GM10847 (cell line): ENCODE data around the gene P3H4.

ENCODE experiments used
- POLR2A ChIP-seq: IDR thresholded peaks from 2 replicates; pipeline ENCODE4 v1.6.1; 2011; ENCODE audit not compliant: insufficient read length; ENCODE audit errors: extremely low read depth

The P3H4 gene

DNA sequence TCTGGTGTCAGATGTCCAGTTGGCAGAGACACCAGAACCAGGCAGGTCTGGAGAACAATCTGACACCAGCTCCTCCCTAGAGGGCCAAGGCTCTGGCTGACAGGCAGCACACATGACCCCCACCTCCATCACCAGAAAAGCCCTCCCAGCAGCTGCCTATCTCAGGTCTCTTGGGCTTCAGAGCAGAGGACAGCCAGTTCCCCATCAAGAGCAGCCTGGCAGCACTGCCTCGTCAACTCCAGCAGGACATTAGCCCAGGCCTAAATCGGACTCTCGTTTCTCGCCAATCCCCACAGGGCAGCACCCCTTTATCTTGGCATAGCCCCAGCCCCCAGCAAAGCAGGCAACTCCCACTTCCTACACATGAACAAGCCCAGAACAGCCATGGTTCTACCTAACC is 29.6 kb downstream of the P3H4 start:
- TF ChIP-seq POLR2A = no peak

DNA sequence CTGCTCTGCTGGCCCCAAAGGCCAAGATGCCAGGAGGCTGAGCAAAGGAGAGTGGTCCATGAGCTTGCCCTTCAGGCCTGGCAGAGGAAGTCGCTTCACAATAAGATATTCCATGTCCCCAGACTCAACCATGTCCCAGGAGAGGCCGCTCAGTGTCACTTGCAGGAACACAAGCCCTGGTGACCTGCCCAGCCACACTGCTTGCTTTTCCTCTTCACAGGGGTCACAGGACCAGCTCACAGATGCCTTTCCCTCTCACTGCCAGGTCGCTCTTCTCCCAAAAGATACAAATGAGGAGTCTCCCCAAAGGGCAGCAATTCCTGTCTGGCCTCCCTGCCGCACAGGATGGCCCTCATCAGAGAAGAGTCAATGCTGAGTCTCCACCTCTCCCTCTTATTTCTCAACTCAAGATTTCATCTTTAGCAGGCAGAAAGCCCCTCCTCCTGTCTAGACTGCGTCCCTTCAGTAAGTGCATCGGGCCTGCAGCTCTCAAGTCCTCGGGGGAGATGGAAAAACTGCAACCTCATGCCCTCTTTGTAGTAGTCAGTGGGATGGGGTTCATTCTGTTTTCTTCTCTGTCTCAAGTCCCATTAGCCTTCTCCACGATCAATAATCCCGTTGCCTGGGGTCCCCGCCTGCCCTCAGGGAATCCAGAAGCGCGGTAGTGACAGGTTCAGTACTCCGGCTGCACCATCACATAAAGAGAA is 30.2 kb downstream of the P3H4 start:
- no peak for TF ChIP-seq POLR2A

DNA sequence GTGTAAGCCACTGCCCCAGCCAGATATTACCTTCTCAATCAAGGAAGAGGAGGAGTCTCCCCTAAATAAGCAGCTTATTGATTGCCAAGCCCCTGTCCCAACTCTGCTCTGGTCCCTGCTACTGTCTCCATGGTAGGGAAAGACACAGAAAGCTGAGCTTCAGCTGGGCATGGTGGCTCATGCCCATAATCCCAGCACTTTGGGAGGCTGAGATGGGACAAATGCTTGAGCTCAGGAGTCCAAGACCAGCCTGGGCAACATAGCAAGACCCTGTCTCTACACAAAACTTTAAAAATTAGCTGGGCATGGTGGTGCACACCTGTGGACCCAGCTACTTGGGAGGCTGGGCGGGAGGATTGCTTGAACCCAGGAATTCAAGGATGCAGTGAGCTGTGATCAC is 31.8 kb downstream of the P3H4 start:
- no peak for TF ChIP-seq POLR2A

DNA sequence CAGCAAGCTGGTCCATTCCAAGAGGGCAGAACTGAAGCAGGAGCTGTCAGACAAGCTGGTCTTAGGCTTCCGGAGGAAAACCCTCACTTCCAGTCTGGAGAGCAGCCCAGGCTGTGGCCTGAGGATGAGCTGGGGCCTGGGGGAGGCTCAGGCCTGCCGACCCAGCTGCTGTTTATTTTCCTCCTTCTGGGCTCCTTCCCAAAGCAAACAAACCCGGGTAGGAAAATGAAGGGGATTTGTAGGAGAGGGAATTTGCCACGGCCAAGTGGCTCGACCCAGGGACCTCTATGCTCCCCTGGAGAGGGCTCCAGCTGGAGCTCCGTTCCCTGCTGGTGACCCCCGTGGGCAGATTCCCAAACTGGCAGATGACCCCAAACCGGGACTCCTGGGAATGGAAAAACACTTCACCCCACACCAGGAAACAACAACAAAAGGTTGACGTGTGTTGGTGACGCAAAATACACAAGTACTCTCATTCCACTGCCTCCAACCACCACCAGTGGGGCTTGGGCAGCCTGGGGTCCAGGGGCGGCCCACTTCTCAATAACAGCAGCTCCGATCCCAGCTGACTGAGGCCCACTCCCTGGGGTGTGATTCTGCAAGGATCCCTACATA is 34.1 kb downstream of the P3H4 start:
- TF ChIP-seq POLR2A = no peak

DNA sequence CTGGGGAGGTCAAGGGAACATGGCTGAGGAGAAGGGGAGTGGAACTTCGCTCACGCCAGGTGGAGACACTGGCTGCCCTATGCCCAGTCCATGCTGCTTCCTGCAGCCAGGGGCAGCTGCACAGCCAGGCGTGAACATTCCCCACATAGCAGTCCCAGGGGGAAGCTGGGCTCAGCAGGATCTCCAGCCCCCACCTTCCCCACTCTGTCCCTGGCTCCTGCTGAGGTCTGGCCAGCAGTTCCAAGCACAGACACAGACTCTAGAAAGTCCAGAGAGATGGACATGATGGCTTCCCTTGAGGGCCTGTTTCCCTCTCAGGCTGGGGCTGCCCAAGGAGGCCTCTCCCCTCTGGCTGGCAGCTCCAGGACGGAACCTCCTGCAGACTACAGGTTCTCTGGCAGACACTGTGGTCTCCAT is 34.6 kb downstream of the P3H4 start:
- no peak for TF ChIP-seq POLR2A

DNA sequence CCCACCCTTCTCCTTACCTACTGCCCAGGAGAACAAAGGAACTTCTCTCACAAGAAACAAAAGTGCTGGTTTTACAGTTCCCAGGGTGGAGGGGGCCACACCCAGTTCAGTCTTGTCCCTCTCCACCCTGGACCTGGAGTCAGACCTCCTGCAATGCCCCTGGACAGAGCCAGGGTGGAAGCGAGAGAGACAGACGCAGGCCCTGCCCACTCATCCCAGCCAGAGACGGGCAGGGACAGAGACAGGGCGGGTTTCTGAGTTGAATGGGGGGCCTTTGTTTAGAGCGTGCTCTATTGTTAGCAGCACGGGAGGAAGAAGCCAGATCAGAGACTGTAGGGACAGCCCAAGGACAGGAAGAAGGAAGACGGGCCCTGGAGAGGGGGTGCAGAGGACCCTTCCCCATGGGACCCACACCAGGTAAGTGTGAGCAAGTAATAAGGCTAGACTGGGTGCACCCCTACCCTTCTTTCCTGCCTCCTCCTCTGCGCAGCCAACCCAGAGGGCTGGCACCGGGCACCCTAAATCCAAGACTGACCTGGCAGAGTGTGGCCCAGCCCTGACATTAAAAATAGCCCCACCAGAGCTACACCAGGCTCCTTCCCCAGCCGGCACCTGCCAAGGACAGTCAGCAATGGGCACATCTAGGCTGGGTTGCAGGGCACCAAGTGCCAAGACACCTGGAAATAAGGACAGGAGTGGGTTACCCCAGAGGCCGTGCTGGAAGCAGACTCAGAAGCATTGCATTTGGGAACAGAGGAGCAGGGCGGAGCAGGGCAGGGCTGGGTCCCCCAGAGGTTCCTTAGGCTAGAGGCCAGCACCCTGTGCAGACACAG is 36.1 kb downstream of the P3H4 start:
- TF ChIP-seq POLR2A = no peak

DNA sequence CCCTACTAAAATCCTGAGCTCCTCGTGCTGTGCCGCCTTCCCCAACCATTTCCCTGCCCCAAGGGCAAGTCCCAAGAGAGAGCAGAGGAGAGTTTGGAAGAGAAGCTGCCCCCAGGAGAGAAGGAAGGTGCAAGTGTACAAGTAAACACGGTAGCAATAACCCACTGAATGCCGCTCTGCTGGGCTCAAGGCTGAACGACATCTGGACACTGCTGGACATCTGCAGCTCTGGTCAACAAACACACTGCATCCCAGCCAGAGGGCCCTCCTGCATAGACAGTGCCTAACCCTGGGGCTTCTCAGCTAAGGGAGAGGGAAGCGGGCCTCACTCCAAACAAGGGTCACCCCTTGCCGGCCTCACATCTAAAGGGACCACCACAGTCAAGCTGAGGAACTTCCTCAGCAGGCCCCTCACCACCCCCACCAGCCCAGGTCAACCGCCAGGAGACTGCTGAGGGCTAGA is 38.0 kb downstream of the P3H4 start:
- no peak for TF ChIP-seq POLR2A

DNA sequence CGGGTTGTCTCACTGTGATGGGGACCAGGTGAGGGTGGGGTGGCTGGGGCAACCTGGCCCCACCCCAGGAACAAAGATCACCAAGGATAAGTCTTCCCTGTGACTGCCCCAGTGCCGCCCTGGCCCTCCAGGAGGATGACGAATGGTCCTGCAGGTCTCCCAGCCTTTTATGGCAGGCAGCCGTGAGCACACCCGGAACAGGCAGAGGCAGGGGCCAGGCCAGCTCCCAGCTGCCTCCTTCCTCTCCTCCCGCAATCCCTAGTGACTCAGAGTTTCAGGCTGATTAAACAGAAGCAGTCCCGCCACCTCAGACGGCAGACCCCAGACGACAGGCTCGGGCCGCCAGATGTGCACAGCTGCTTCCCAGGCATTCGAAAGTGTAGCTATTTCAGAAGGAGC is 38.6 kb downstream of the P3H4 start:
- no peak for TF ChIP-seq POLR2A

DNA sequence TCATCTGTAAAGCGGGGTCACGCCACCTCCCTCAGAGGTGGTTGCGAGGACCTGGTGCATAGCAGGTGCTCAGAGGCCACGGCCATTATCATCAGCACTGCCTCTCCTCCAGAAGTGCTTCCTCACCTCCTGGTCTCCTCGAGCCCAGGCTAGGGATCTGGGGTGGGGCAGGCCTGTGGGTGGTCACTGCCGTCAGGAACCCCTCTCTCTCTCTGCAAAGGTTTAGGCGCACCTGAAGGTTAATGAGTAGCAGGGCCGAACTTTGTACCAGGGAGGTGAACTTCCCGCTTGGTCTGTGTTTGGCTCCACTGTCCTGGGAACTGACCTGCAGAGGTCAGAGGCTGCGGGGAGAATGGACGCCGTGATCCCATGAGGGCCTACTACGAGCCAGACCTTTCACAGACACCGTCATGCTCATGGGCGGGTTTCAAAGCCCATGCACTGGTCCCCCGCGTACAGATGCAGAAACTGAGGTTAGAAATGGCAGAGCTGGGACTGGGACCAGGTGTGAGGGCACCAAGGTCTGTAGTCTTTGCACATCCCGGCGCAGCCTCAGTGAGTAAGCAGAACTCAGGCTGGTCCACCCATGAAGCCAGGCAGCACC is 39.1 kb downstream of the P3H4 start:
- no peak for TF ChIP-seq POLR2A

DNA sequence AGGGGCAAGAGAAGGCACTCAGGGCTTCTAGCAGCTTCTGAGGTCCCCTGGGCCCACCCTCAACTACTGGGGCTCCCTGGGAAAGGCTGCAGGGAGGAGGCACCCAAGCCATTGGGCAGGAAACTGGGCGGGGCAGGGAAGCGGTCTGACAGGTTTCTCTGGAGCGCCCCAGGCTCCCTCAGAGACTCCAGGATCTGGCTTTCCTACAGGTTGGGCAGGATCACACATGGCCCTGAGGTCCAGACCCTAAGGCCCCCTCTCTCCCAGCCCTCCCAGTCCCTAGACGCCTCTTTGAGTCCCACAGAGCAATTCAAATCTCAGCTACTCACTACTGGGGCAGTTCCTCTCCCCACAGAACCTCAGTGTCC is 39.5 kb downstream of the P3H4 start:
- no peak for TF ChIP-seq POLR2A

DNA sequence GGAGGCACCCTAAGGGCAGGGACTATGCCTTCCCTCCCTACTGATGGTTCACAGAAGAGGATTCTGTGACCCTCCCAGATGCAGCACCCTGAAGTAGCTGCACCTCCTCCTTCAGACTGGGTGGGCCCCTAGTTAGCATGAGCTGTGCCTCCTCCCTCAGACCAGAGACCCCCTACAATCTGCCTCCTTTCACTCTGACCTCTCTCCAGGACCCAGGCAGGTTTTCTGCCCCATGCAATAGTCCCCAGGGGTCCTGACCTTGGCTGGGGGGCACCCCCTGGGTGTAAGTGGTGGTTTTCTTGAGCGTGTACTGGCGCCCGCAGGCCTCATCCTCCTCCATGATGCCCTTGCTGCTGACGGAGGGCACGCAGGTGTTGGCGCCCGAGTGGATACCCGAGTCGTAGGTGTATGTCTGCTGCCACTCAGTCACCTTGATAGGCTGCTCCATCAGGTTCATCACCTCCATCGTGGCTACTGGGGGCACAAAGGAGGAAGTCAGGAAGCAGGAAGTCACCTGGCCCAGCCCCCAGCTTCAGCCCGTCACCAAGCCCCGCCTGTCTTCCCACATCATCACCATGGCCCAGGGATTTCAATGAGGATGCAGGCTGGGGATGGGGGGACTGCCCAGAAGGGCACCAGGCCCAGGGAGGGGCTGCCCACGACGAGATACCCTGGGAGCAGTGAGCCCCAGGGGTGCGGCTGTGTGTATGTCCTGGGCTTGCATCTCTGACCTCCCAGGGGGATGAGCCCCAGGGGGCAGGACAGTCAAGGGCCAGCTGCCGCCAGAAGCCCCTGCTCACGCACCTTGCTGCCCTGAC is 40.2 kb downstream of the P3H4 start:
- TF ChIP-seq POLR2A = no peak

DNA sequence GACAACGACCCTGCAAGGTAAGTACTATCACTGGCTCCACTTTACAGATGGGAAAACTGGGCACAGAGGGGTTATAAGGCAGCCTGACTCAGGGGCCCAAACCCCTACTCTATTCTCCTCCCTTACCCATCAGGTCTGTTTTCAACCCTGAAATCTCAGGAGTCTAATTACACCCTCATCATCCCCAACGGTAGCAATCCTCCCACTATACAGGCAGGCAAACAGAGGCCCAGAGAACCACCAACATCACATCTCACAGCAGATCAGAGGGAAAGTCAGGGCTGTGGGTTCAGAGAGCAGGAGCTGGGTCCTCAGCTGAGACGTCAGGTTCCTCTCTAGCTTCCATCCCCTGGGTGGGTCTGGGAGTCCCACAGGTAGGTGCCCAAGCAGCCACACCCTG is 41.8 kb downstream of the P3H4 start:
- TF ChIP-seq POLR2A = no peak

DNA sequence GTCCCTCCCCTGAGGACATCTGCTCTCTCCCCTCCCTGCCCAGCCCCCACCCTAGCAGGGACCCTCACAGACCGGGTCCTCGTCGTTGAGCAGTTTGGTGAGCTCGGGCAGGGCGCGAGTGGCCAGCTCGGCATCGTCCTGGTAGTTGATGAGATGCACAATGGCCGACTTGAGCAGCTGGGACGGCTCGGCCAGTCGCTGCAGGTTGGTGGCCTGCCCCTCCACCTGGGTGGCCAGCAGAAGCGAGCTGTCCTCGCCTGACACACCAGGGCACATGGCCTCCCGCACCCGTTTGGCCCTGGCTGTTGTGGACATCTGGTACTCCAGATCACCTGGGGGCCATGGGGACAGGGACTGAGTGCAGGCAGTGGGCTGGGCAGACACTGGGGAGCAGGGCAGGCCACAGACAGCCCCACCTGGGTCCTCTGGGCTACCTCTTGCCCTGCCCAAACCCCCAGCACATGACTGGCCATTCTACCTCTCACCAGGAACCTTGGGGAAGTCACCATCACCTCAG is 42.3 kb downstream of the P3H4 start:
- TF ChIP-seq POLR2A = no peak

DNA sequence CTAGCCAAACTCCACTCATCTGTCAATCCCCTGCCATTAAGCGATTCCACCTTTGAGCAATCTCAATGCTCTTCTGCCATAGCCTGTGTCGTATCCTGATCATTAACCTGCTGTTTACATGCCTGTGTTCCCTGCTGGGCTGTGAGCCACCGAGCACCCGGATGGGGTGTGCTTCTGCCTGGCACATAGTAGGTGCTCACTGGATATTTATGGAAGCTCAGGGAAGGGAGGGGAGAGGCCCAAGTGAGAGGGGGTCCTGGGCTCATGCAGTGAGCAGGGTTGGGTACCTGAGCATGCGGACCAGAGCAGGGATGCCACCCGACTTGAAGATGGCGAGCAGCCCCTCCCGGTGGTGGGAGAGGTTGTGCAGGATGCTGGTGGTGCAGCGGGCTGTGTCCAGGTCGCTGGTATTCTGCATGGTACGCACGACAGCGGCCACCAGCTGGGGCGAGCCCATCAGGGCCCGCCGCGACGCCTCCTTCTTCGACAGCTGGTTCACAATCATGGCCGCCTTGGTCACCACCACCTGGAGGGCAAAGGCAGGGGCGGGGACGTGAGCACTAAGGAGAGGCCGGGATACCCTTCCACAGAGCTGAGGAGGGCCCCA is 43.0 kb downstream of the P3H4 start:
- TF ChIP-seq POLR2A = no peak
